SK-N-SH (cell line): ENCODE results near the gene SCO2. TPM values are rescaled to one million over a fixed set of nuclear protein-coding genes. Genes with fewer than 3 reads are reported as not detected.

Experiments
- CTCF ChIA-PET: fragments of 300-600, 350-600 bp; formaldehyde crosslinking; extraction: SDS; loops from one replicate; lab custom pipeline; 2021; lab: Yijun Ruan, JAX
- POLR2A ChIA-PET: fragments of 350-600 bp; sonication (Branson Sonifier 250); formaldehyde crosslinking; extraction: SDS; loops from one replicate; lab custom pipeline; 2020; ENCODE audit warnings: antibody characterized with exemption, inconsistent platforms; lab: Yijun Ruan, JAX
- DNase-seq: peaks from one replicate; pipeline ENCODE4 v3.0.0; 2012
- H2AFZ ChIP-seq: fragments of 200-600 bp; sonication (generic); 2 replicates; pipeline ENCODE4 v1.8.1; 2016; ENCODE audit warnings: antibody characterized with exemption, mild to moderate bottlenecking, low read depth
- H3F3A ChIP-seq: fragments of 200-600 bp; sonication (generic); replicated peaks from 2 replicates; pipeline ENCODE3; 2016; ENCODE audit warnings: antibody characterized with exemption, mild to moderate bottlenecking; ENCODE audit not compliant: insufficient read depth
- H3K27ac ChIP-seq, 2 experiments: fragments of 200-500 bp in 1 of 2; fragments of 200-600 bp in 1 of 2; sonication (Bioruptor generic) in 1 of 2; sonication (generic), shearing (Covaris generic) in 1 of 2; 2 replicates each; pipeline versions ENCODE4 v1.5.1 to v1.6.1; 2014 to 2016; ENCODE audit warnings: low read depth in 2 of 2, inconsistent platforms in 1 of 2, low read length in 1 of 2, mild to moderate bottlenecking in 1 of 2, mixed read lengths in 1 of 2
- H3K27me3 ChIP-seq: fragments of 200-600 bp; sonication (generic), shearing (Covaris generic); 2 replicates; pipeline ENCODE4 v1.6.1; 2016; ENCODE audit warnings: mixed run types; ENCODE audit not compliant: insufficient read depth
- H3K36me3 ChIP-seq, 2 experiments: fragments of 200-500 bp in 1 of 2; fragments of 200-600 bp in 1 of 2; sonication (Bioruptor generic) in 1 of 2; sonication (generic) in 1 of 2; replicated peaks in 1 of 2; 2 replicates each; pipeline versions ENCODE3 to v1.5.1; 2014 to 2016; ENCODE audit warnings: low read length in 1 of 2, mild to moderate bottlenecking in 1 of 2; ENCODE audit not compliant: insufficient read depth in 2 of 2, control insufficient read depth in 1 of 2
- H3K4me1 ChIP-seq, 2 experiments: fragments of 200-500 bp in 1 of 2; fragments of 200-600 bp in 1 of 2; sonication (Bioruptor generic) in 1 of 2; sonication (generic), shearing (Covaris generic) in 1 of 2; 2 replicates each; pipeline versions ENCODE4 v1.5.1 to v1.6.1; 2014 to 2016; ENCODE audit warnings: low read depth in 1 of 2, low read length in 1 of 2, mixed run types in 1 of 2; ENCODE audit not compliant: insufficient read depth in 2 of 2, control insufficient read depth in 1 of 2
- H3K4me2 ChIP-seq: fragments of 200-600 bp; sonication (generic), shearing (Covaris generic); 2 replicates; pipeline ENCODE4 v1.6.1; 2017; ENCODE audit warnings: mixed run types
- H3K4me3 ChIP-seq, 2 experiments: fragments of 200-500 bp in 1 of 2; fragments of 200-600 bp in 1 of 2; sonication (Bioruptor generic) in 1 of 2; sonication (generic), shearing (Covaris generic) in 1 of 2; 2 replicates each; pipeline versions ENCODE4 v1.5.1 to v1.8.1; 2014 to 2016; ENCODE audit warnings: low read depth in 2 of 2, inconsistent platforms in 1 of 2, low read length in 1 of 2, mild to moderate bottlenecking in 1 of 2, mixed read lengths in 1 of 2, moderate library complexity in 1 of 2
- H3K79me2 ChIP-seq: fragments of 200-600 bp; sonication (generic); 2 replicates; pipeline ENCODE4 v1.8.1; 2017; ENCODE audit warnings: mild to moderate bottlenecking; ENCODE audit not compliant: insufficient read depth
- H3K9ac ChIP-seq: fragments of 200-600 bp; sonication (generic); 2 replicates; pipeline ENCODE4 v1.6.1; 2017; ENCODE audit warnings: mixed run types
- H3K9me2 ChIP-seq: fragments of 200-600 bp; sonication (generic); 2 replicates; pipeline ENCODE4 v1.6.1; 2017; ENCODE audit warnings: mixed run types
- H3K9me3 ChIP-seq: fragments of 200-600 bp; sonication (generic); 2 replicates; pipeline ENCODE4 v1.6.1; 2017; ENCODE audit warnings: mixed run types, mild to moderate bottlenecking, moderate library complexity
- H4K20me1 ChIP-seq: fragments of 200-600 bp; sonication (generic); 2 replicates; pipeline ENCODE4 v1.6.1; 2017; ENCODE audit warnings: mild to moderate bottlenecking, mixed run types; ENCODE audit not compliant: insufficient read depth
- GABPA ChIP-seq: IDR thresholded peaks from 2 replicates; pipeline ENCODE4 v1.4.0; 2012; ENCODE audit warnings: low read depth, mild to moderate bottlenecking
- JUND ChIP-seq: IDR thresholded peaks from 2 replicates; pipeline ENCODE4 v1.4.0; 2012
- MEF2A ChIP-seq: IDR thresholded peaks from 2 replicates; pipeline ENCODE4 v1.4.0; 2012; ENCODE audit warnings: low read depth, borderline replicate concordance
- REST ChIP-seq: IDR thresholded peaks from 2 replicates; pipeline ENCODE4 v1.6.1; 2012; ENCODE audit warnings: mild to moderate bottlenecking, low read depth, low read length, moderate library complexity
- RFX5 ChIP-seq: IDR thresholded peaks from 2 replicates; pipeline ENCODE4 v1.6.1; 2012; ENCODE audit warnings: mild to moderate bottlenecking, improper control_type of control experiment, low read length
- WGBS: methylation state at CpG from one replicate; pipeline ENCODE4 v1.1.6; 2017; ENCODE audit warnings: low lambda C conversion rate; 5-methylcytosine and 5-hydroxymethylcytosine counted together
- polyA plus RNA-seq, 3 experiments: library from polyadenylated mRNA; depleted of rRNA; stranded (reverse); fragments of >200 nt; gene quantifications; 2 replicates each; pipeline ENCODE4 v1.2.3, GENCODE V29; 2012

SCO2 gene
- polyA plus RNA-seq, 1 of the 3 experiments (the other 2 are of a cell fraction), result 4.0 TPM

- TF ChIP-seq REST, result no peak
Measured at GRCh38 chr22:50497093-50497492, 28.3 kb downstream of the SCO2 start (continued).

- Histone ChIP-seq H3K4me2 (no peak overlapping the region), H4K20me1 (no peaks in the 10 kb centered on the region), H3K4me3 (no peak overlapping the region), H3K27ac (no peak overlapping the region), H3K9me3 (no peaks in the 10 kb centered on the region), H3K27me3 (no peaks in the 10 kb centered on the region), H3K9me2 (no peaks in the 10 kb centered on the region), H3K36me3 (no peaks in the 10 kb centered on the region), H3K79me2 (no peaks in the 10 kb centered on the region), H3F3A (no peaks in the 10 kb centered on the region), H2AFZ (no peak overlapping the region), H3K4me1 (peaks cover 0 to 1% of the 10 kb centered on the region in 2 experiments; a peak in 1 of 4 replicates), H3K9ac (no peak overlapping the region)
- TF ChIP-seq MEF2A (no peak), JUND (no peak)
- DNase-seq, result no peak
- CTCF ChIA-PET, result no interaction called here
- WGBS, result 76% methylated on average over 24 of the region's 27 CpGs
- POLR2A ChIA-PET, result no interaction called here
Measured at GRCh38 chr22:50490531-50491308, 34.7 kb downstream of the SCO2 start.

GRCh38 chr22:50489363-50490243 is 35.8 kb downstream of the SCO2 start:
- no peaks in the 10 kb centered on the region for H4K20me1 ChIP-seq
- TF ChIP-seq JUND (no peak), RFX5 (no peak), GABPA (no peak)
- H3K36me3 ChIP-seq, result no peaks in the 10 kb centered on the region
- no peak for DNase-seq
- no peak overlapping the region for H3K4me3 ChIP-seq
- no peak overlapping the region for H3K27ac ChIP-seq
- no peaks in the 10 kb centered on the region for H3K27me3 ChIP-seq
- WGBS, result 83% methylated on average over 6 of the region's 31 CpGs
- H3K9me3 ChIP-seq, result no peaks in the 10 kb centered on the region
- H3K4me2 ChIP-seq, result no peak overlapping the region
- no peaks in the 10 kb centered on the region for H3K79me2 ChIP-seq
- H3F3A ChIP-seq, result no peaks in the 10 kb centered on the region
- CTCF ChIA-PET, result interaction anchor here (1.2 kb wide), 1 partner anchor 14 kb away, joined by 3 read pairs; no protein-coding TSS in a partner anchor
- H3K9me2 ChIP-seq, result no peaks in the 10 kb centered on the region
- POLR2A ChIA-PET, result no interaction called here
- H3K9ac ChIP-seq, result no peak overlapping the region
- no peak overlapping the region for H2AFZ ChIP-seq
- peaks cover 0 to 2% of the 10 kb centered on the region in 2 experiments; a peak in 1 of 4 replicates for H3K4me1 ChIP-seq
